Stimulated activated CD4-positive, alpha-beta T cell treated with anti-CD3 and anti-CD28 coated beads, Interleukin-15, amount 100 ng/mL, for 24 hours (primary cell): Measurements from ENCODE around the gene CPA5.
"Not testable (repeated sequence)": the region's sequence is repeated elsewhere in the genome, so short reads cannot be mapped to it uniquely, and the experiment has no call there.

Experiments
- DNase-seq: peaks from one replicate; pipeline ENCODE4 v3.0.0-alpha.2; 2020

The CPA5 gene

DNA sequence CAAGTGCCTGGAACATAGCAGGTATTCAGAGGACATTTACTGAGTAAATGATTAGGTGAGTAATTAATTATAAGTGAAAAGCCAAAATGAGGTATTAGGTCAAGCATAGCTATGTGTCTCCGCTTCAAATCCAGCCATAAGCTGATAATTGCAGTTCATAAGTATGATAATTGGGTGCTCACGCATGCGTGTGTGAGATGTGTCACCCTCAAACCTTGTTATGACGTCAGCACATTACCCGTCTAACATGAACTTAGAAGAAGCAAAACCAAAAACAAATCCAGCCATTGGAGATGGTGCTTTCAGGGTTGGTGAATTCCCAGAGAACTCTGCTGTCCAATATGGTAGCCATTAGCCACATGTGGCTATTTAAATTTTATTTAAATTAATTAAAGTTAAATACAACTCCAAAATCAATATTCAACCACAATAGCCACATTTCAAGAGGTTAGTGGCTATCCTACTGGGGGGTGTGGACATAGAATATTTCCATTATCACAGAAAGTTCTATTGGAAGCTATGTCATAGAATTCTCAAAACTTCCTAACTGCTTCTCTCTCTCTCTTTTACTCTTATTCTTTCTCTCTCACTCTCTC, at the start of gene CPA5:
Gene CPA5, plus strand, starts transcription at position 546 of the 596 bp plus-strand sequence. CDS start 1,670 bp downstream, outside the sequence.
- DNase-seq: no peak

GRCh38 chr7:130296221-130296951, 48.2 kb upstream of the CPA5 start:
- no peak for DNase-seq

GRCh38 chr7:130297628-130298543, 46.7 kb upstream of the CPA5 start:
- DNase-seq: no peak

DNA sequence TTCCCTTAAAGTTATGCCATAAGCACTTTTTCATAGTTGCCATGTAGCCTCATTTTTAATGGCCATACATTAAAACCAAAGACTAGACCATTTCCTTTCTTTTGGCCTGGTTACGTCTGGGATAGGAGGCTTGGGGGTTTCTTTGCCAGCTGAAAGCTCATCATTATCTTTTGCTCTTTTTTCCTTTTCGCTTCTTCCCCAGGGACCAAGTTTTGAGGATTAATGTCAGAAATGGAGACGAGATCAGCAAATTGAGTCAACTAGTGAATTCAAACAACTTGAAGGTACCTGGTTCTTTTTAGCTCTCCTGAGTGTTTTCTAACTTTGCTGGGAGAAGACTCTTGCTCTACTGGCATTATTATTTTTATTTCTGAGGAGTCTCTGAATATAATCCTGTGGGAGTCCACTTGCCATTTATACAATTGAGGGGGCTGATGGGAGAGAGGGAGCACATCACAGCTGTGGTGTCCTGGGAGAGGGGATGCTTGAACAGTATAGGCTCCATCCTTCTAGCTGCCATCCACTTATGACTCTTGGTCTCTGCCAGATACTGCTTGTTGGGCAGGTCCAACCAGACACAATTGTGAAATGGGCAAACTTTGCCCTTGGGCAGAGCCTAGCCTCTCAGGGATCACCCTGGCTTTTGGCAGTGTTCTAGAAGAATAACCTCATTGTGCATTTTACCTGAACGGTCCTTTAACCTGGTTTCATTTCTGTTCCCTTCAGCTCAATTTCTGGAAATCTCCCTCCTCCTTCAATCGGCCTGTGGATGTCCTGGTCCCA, 45.9 kb upstream of the CPA5 start:
- no peak for DNase-seq

DNA sequence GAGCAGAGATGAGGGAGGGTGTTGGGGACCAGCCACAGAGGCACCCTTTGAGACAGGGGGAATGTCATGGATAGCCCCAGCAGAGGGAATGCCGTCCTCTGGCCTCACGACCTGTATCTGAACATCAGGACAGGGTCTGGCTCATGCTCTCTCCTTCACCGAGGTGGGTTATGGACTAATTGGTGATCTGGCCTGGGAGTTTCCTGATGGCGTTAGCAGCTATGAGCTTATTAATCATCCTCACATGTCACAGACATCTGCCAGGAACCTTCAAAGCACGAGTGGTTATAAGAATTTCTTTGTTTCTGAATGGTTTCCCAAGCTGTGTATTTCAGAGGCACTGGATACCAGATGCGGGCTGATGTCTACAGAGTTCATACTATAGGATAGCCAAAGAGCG, 44.8 kb upstream of the CPA5 start:
- no peak for DNase-seq

DNA sequence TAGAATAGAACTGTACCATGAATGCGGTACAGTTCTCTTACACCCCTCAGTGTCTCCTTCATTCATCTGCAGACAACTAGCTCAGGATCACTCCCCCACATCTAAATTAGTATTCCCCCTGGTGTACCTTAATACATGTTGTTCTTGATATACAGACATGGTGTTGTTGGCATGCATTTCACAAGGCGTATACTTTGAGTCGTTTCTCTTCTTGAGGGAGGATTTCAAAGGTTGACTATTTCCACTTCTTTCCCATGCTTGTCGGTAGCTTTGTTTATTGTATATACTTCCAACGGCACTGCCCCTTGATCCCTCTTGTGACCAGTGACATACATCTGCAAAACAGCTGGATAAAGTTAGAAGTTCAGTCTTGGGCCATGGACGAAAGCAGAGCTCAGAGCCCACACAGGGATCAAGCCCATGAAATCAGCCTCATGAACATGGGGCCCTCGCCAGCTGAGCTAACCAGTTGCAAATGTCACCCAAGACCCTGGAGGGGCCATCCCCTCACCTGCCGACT, 43.1 kb upstream of the CPA5 start:
- DNase-seq: no peak

DNA sequence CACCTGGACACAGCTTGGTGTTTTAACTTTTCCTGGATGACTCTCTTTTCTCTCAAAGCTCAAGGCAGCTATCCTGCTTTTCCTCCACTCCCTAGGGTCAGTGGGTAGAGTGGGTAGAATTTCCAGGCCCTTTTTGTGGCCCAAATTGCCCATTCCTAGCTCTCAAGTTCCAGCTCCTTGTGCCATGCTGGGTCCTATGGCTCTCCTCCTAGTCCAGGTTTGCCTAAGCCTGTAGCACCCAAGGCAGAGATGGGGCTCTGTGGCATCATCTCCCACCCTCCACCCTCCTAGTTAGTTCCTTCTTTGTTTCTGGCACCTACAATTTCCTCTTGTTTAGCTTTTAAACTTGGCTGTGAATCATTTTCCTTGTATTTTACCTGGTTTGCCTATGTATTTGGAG, 42.0 kb upstream of the CPA5 start:
- DNase-seq: no peak

- DNase-seq: no peak
Measured at GRCh38 chr7:130303127-130303526, 41.5 kb upstream of the CPA5 start.

- DNase-seq: no peak
Measured at GRCh38 chr7:130303551-130303950, 41.1 kb upstream of the CPA5 start.

DNA sequence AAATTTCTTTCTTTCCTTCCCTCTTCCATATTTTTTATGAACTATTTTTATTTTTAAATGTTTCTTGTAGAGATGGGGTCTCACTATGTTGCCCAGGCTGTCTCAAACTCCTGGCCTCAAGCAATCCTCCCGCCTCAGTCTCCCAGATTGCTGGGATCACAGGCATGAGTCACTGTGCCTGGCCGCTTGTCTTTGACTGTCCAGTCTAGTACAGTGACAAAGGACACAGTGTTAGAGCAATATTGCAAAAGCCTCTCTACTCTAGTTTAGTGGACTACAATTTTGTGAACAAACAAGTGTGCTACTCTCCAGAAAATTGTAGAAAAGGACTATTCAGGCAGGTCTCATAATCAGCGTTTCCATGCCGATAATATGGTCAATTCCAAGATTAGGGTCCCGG, 40.6 kb upstream of the CPA5 start:
- DNase-seq: no peak

GRCh38 chr7:130304878-130305277, 39.7 kb upstream of the CPA5 start:
- no peak for DNase-seq

- DNase-seq: no peak
Measured at GRCh38 chr7:130305433-130306042, 39.1 kb upstream of the CPA5 start.

DNA sequence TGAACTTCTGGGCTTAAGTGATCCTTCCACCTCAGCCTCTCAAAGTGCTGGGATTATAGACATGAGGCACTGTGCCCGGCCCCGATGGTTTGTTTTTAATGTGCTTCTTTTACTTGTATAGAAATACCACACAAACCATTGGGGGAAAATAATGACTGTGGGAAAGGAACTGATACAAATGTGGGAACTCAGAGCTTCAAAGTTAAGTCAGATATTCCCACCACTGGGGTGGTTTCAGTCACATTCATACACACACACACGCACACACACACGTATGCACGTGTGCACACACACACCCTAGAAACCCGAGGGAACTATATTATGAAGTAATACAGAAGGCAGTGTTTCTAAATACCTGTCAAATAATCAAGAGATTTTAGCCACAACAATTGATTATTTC, 34.6 kb upstream of the CPA5 start:
- DNase-seq: peak; percentile 14

- DNase-seq: no peak
Measured at GRCh38 chr7:130314305-130314704, 30.3 kb upstream of the CPA5 start.

DNA sequence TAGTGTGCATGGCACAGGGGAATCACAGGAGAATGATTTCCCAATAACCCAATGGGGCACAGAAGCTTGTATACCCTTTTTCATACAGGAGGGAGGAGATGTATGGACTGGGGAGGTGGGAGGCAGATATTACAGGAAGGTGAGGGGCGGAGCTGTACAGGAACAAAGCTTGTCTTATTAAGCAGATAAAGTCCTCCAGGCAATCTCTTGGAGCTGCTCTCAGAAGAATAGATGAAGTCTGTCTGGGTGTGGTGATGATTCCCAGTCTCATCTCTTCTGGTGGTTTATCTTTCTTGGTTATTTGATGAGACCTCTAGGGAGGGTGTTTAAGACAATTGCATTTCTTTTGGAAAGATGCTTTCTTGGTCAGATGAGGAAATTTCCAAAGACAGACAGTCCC, 25.1 kb upstream of the CPA5 start:
- no peak for DNase-seq

DNA sequence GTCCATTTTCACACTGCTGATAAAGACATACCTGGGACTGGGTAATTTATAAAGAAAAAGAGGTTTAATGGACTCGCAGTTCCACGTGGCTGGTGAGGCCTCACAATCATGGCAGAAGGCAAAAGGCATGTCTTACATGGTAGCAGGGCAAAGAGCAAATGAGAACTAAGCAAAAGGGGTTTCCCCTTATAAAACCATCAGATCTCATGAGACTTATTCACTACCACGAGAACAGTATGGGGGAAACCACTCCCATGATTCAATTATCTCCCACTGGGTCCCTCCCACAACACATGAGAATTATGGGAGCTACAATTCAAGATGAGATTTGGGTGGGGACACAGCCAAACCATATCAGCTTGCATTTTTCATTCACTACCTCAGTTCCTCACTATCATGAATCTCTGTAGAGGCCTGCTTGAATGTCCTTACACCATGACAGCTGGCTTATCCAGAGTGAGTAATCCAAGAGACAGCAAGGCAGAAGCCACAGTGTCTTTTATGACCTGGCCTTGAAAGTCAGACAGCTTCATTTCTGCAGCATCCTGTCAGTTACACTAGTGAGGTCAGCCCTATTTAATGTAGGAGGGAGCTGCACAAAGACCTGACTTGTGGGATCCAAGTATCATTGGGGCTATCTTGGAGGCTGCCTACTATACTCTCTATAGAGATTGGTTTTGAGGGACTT, 22.9 kb upstream of the CPA5 start:
- not testable (repeated sequence) for DNase-seq

GRCh38 chr7:130322615-130323014, 22.0 kb upstream of the CPA5 start:
- DNase-seq: no peak

DNA sequence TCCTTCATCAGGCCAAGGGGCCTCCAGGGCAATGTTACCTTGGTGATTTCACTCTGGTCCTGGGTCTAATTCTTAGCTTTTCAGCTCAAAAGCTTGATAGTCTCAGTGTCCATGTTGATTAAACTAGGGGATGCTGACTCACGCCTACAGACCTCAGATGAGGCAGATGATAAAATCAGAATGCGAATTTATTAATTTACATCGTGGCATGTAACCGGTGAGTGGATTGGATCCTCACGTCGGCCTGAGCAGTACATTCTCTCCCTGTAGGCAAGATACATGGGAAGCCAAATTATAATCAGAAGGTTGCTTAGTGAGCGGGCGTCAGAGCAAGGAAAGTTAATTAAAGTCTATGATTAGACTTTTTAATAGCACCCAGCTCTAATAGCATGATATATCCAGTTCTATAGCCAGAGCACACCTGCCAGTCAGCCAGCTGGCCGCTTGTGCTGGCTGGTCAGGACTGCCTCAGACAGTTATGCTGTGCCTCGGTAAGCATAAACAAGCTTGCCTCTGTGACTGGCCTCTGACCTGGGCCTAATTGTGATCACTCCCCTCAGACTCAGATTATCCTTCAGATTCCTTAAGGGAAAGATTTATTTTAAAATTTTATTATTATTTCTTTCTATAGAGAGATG, 20.2 kb upstream of the CPA5 start:
- DNase-seq: no peak

DNA sequence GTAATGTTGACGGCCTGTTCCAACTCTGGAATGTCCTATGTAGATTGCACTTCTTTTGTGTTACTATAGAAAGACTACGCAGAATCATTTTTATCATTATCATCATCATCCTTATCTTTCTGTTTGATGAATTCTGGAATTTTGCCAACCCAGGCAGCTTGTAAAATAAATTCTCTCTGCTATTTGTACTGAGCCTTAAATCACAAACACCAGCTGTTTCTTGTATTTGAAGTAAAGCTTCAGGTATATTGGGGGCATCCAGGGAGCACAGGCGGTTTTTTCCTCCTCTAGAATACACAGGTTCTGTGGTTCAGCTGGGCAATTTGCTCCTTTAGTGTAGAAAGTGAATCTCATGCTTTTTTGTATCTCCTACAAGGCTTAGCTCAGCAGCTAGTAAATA, 14.9 kb upstream of the CPA5 start:
- no peak for DNase-seq

DNA sequence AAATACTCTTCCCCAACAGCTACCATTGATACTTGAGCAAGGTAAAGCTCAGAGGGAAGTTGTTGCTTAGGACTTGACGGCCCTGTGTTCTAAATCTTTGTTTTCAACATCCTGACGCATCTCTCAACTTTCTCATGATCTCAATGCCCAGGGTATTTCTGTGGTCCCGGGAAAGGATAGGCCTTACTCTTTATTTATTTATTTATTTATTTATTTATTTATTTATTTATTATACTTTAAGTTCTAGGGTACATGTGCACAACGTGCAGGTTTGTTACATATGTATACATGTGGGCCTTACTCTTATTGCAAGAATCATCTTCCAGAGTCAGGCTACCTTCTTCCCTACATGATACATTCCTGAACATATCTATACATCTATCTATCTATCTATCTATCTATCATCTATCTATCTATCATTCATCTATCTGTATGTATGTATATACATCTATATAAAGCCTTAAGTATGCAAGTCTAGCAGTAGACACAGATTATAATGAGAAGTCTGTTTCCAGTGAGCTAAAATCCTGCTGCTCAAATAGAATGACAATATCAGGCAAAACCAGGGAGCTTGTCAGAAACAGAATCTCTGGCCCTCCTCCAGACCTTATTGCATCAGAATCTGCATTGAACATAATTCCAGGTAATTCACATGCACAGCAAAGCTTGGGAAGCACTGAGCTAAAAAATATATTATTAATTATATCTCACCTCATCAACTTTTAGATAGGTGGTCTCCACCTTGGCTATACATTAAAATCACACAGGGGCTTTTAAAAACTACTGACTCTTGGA, 12.2 kb upstream of the CPA5 start:
- DNase-seq: no peak
